Stimulated activated CD8-positive, alpha-beta memory T cell treated with anti-CD3 and anti-CD28 coated beads, Interleukin-15, amount 100 ng/mL, for 24 hours (primary cell): ENCODE data around the gene COG5.
"Not testable (repeated sequence)": the region's sequence is repeated elsewhere in the genome, so short reads cannot be mapped to it uniquely, and the experiment has no call there.

Experiments
- DNase-seq: peaks from one replicate; pipeline ENCODE4 v3.0.0-alpha.2; 2020; ENCODE audit warnings: low read depth

COG5 gene

DNA sequence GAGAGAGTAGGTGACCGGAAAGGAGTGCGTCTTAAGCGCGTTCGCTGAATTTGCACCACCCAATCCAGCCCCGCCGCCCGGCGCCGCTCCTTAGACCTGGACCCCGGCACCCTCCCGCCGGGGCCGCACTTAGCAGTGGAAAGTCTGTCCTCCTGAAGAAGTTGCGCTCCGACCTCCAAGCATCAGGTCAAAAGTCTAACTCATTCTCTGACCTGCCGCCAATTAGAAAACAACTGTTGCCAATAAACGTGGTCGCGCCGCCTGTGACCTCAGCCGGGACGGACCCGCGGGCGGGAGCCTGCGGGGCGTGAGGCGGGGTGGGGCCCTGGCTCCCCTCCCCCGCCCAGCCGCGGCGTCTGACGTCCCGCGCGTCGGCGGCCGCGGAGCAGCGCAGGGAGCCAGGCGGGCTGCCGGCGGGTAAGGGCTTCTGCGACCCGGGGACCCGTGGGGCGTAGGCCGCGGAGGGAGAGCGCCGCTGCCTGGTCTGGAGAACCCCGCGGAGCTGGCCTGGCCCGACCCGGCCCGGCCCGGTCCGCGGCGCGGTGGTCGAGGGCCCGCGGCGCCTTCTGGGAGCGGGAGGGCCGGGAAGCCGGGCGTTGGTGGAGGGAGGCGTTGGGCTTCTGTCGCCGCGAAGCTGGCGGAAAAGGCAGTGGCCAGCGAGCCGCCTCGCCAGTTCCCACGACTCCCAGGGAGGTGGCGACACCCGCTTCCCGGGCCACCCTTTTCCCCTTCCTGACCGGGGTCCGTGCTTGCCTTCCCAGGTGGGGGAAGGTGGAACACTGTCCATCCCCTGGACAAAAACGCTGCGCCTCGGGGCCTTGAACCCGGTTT is 16.4 kb upstream of the COG5 start, which contains the start of gene BCAP29:
TSS of gene BCAP29 (plus strand) at position 362 of the 831 bp plus-strand sequence. CDS start 527 bp downstream, outside the sequence.
- DNase-seq, result peak; percentile 47

DNA sequence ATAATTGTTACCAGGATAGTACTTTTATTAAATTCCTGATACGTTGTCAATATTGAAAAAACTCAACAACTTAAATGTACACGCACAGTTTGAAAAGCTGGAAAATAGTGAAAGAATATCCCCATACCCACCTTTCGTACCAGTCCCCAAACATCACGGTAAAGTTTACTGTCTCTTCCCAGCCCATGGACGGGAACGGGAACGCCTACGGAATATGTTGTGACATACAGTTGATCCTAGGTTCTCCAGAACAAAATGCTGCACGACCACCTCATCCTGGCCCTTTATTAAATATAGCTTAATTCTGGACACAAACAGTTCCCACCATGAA is 15.8 kb upstream of the COG5 start:
- no peak for DNase-seq

DNA sequence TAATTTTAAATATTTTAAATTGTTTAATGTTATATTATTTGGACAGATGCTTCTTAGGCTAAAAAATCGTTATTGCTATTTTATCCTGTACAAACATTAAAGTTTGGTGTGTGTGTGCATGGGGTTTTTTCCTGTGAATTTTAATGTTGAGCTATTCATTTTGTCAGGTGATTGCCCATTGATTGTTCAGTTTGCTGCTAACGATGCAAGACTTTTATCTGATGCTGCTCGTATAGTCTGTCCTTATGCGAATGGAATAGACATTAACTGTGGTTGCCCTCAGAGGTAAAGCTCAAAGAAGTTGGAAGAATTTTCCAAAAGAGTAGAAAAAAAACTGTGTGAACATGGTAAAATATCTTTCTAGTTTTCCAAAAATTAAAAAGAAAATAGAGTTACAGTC is 9.8 kb upstream of the COG5 start:
- no peak for DNase-seq

DNA sequence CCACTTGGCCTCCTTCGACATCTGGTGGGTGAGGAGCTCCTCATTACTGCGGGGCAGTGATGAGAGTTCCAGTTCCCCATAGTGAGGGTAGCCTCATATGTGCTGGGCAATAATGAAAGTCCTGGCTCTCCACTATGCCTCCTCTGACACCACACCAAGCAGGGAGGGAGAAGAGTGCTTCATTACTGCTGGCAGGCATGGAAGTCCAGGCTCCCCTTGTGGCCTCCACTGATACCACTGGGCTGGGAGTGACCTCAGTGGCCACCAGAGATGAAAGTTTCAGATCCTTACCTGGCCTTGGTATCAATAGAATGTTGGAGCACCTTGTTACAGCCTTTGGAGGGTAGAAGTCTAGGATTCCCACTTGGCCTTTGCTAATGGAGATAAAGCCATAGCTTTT is 6.6 kb upstream of the COG5 start:
- DNase-seq, result no peak

DNA sequence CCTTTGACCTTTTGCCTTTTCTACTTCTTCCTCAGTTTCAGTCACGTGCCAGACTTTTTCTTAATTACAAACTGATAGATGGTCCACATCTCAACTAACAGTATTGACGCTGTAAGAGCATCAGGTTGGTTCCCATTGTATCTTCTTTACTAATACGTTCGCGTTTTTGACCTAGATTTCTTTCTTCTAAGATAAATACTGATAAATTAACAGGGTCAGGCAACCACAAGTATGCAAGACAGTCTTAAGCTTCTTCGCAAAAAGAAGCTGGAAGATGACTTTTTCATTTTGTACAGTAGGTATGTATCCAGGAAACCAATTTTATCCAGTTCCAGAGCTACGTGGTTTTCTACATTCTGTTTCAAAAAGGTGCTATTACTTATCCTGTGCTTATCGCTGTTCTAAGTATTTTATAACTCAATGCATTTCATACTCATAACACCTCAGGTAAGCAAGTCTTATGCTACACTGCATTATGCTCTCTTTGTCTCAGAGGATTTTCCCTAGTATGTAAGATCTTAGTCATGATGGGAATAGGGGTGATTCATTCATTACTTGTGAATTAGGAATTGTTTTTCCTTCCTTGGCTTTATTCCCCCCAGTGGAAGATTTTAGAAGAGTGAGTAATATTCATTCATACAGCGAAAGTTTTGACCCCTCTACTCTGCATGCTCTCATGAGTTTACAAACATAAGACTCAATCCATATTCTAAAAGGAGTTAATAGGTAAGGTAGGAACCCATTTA is 1.0 kb upstream of the COG5 start:
- no peak for DNase-seq

DNA sequence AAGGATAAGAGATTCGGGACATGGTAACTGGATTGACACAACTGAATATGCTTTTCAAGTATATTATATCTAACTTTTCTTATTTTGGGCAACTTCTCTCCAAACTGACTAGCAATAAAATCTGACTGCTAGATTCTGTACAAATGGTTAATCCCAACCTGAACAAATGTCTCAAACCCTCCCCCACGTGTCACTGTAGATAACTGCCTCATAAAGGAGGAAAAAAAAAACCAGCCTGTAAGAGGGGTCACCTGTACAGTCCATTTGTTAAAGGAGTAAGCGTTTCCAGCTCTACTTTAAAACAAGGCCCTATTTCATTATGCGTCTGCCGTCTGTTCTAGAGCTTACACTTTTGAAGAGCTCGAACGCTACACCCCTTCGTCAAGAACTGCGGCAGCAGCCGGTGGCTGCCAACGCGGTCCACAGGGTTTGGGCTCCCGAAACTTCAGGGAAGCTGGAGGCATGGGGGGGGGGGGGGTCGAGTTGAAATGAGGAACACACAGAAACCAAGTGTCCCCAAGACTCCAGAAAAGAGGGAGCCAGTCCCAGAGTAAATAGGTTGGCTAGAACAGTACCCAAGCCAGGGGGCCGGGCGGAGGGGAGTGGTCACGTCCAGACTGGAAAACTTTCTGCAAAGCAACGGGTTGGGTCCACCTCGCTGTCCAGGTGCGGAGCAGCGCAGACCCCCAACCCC is 492 bp downstream of the COG5 start:
- no peak for DNase-seq

DNA sequence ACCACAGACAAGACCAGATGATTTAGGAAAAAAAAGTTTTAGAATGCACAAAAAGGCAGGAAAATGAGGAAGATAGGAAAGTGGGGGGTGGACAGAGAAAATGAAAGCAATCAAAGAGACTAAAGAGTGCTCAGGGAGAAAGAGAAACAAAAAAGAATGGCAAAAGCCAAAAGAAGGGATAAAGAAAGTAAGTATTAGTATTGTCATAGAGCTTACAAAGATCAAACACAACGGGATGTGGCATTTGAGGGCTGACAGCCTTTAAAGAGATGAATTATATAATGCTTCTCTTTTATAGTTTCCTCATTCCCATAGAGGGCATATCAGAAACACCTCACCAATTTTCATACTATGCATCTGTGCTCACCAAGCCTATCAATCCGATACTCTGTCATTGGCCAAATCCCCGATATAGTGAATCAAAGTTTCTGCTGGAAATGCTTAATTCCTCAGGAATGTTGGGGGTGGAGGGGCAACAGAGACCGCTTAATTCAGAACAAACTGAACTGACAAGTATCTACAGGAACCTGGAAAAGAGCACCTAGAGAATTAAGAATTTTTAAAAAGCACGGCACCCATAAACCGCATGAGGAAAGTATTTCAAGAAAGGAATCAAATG is 2.7 kb downstream of the COG5 start:
- DNase-seq, result no peak

DNA sequence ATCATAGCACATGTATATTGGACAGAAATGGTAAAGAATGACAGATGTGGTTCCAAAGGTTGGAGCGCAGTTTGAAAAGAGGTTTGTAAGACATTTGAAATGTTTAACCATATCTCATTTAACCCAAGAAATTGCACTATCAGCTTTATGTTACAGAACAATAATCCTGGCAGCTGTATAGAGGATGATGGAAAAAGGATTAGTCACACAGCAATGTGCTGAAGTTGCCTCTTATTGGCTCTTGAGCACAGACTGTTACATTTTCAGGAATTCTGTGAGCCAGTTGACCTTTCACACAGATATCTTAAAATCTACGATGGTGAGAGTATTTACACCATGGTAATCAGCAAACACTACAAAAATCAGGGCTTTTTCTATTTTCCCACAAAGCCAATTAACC is 3.9 kb downstream of the COG5 start:
- DNase-seq, result no peak

DNA sequence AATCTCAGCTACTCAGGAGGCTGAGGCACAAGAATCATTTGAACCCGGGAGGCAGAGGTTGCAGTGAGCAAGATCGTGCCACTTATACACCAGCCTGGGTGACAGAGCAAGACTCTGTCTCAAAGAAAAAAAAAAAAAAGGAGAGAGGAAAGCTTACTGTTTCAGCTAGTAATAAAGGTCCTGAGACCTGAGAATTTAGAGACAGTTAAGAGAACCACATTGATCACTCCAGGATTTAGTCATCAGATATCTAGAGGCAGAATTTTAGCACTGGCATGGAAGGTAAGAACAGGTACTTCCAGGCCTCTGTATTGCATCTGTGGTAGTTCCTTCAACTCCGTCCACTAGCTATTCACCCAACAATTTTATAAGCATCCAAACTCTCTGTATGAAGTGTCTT is 7.8 kb downstream of the COG5 start:
- no peak for DNase-seq

DNA sequence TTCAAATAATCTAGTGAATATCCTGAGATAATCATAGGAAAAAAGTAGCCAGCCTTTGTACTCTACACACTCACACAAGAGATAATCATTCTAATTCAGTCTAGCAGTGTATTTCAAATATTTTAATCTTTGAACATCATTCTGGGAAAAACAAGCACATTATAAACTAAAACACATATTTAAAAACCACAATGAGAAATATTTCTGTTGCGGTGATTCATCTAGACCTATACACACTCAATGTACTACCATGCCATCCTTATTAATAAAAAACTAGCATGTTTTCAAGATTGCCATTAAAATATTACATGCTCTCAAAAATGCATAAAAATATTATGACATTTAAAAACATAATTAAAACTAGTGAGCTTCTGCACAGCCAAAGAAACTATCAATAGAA is 11.8 kb downstream of the COG5 start:
- DNase-seq, result no peak

DNA sequence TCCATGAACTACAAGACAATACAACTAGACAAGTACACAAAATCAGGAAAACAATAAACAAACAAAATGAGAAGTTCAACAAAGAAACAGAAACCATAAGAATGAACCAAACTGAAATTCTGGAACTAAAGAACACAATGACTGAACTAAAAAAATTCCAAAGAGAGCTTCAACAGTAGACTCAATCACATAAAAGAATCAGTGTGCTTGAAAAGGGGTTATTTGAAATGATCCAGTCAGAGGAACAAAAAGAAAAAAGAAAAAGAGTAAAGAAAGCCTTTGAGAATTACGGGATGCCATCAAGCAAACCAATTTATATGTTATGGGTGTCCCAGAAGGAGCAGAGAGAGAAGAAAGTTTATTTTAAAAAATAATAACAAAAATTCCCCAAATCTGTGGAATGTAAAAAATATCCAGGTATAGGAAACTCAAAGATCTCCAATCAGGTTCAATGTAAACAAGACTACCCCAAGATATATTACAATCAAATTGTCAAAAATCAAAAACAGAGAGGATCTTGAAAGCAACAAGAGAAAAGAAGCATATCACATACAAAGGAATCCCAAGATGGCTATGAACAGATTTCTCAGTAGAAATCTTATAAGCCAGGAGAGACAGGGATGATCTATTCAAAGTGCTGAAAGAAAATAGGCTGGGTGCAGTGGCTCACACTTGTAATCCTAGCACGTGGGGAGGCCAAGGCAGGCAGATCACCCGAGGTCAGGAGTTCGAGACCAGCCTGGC is 18.7 kb downstream of the COG5 start:
- no peak for DNase-seq

DNA sequence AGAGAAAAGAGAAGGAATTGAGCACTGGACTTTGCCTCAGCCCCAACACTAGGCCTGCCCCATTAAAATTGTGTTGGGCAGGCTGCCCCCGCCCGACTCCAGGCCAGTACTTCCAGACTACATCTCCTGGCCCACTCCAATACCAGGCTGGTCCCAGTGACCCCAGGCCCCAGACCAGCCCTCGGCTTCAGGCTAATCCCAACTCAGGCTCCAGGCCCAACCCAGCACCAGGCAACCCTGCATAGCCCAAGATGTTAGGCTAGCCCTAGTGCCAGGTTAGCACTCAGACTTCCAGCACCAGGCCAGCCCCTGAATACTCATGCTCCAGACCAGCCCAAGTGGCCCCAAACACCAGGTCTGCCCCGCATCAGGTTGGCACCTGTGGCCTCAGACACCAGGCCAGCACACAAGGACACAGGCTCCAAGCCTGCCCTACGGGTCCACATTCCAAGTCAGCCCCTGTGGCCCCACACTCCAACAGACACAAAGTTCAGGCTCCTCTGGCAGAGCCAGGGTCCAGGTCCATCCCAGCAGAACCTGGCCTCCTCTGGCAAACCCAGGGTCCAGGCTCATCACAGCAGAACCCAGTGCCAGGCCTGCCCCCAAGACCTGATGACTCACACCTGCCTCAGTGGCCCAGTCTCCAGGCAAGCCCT is 20.3 kb downstream of the COG5 start:
- DNase-seq, result no peak

DNA sequence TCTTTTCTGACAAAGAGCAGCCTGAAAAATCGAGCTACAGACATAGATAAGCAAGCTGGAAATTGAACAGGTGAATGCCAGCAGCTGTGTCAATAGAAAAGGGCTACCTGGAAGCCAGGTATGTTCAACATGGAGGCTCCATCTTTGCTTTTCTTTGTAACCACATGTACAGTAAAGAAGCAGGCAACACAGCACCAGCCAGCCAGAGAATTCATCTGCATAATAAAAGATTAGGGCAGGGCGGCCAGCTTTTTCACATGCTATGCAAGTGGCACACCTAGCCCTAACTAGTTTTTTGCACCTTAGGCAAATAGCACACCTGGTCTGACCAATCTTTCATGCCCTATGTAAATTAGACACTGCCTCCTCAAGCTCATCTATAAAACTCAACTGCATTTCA is 25.7 kb downstream of the COG5 start:
- no peak for DNase-seq

DNA sequence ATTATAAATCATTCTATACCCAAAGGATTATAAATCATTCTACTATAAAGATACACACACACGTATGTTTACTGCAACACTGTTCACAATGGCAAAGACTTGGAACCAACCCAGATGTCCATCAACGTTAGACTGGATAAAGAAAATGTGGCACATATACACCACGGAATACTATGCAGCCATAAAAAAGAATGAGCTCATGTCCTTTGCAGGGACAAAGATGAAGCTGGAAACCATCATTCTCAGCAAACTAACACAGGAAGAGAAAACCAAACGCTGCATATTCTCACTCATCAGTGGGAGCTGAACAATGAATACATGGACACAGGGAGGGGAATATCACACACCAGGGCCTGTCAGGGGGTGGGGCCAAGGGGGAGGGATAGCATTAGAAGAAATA is 26.5 kb downstream of the COG5 start:
- DNase-seq, result not testable (repeated sequence)

DNA sequence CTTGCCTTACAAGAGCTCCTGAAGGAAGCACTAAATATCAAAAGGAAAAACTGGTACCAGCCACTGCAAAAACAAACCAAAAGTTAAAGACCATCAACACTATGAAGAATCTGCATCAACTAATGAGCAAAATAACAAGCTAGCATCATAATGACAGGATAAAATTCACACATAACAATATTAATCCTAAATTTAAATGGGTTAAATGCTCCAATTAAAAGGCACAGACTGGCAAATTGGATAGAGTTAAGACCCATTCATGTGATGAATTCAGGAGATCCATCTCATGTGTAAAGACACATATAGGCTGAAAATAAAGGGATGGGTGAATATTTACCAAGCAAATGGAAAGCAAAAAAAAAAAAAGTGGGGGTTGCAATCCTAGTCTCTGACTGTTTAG is 29.6 kb downstream of the COG5 start:
- DNase-seq, result no peak

DNA sequence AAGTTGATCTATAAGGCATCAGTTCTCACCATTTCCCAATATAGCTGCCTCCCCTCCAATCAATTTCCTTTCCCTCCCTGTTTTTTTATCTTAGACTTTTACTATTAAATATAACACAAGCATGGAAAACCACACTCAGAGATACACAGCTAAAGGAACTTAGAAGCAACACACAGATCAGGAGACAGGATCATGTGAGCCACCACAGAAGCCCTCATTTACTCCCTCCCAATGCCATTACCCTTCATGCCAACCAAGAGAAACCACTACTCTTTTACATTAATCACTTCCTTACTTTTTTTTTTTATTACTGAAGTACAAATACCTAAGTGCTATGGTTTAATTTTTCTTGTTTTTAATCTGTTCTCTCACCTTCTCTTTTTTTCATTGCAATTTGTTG is 33.0 kb downstream of the COG5 start:
- DNase-seq, result no peak

DNA sequence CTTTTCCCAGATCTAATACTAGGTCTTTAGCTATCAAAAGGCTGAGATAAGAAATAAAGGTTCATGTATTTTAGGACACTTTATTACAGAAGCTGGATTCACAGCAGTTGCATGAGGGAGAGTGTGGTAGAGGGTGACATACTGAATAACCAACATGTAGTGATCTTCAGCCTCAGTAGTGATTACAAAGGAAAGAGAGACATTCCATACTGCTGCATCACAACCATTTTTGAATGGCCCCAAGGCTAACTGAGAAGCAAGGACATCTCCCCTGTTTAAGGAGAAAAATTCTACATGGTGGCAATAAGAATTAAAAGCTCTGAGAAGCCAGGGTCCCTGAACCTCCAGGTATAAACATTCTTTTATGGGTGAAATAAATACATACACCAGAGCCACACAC is 35.3 kb downstream of the COG5 start:
- no peak for DNase-seq

DNA sequence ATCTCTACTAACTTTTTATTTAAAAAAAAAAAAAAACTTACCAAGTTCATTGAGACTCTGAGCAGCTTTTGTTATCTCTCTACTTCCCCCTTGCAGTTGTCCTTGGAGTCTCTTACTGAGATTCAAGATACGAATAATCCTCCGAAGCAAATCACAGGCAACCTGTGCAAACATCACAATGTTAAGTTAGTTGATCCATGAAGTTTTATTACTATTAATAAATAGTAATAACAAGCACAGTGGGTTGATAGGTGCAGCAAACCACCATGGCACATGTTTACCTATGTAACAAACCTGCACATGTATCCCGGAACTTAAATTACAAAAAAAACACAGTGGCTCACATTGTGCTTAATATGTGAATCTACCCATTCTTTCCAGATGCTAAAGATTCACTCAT is 36.5 kb downstream of the COG5 start:
- no peak for DNase-seq

DNA sequence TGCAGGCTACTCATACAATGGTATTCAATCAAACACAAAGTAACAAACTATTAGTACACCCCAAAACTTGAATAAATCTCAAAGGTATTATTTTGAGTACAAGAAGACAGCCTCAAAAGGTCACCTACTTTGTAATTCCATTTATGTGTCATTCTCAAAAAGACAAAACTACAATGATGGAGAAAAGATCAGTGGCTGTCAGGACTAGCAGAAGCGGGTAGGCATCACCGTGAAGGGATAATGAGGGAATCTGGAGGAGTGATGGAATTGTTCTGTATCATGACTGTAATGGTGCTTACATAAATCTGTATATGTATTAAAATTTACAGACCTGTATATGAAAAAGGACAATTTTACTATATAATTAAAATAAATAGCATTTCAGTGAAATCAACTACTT is 37.0 kb downstream of the COG5 start:
- DNase-seq, result no peak

DNA sequence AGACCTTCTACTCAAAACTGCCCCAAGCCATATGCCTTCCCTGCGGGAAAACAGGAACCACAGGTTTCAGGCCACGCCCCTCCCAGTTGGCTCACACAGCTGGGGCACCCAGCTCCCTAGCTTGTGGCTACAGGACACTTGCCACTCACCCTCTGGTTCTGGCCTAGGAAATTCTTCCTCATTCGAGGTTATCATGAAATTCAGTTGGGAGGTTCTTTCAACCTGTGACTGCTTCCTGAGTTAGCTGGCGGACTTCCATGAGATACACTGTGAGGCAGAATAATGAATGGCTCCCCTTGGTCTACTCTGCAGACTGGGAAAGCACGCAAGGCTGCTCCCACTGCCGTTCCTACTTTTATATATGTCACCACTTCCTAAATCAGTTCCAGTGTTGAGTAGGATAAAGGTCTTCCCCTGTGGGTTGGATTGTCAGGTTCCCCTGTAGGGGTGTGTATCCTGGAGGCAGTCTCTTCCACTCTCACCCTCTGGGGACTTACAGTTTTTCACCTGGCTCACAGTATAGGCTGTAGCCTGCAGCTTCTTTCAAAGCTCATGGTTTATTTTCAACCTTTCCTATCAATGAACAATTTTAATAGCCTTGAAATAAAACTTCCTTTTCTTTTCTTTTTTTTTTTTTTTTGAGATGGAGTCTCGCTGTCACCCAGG is 56.9 kb downstream of the COG5 start:
- DNase-seq, result no peak
